HG03520 (cell line): ENCODE results near the gene BAHD1.

Experiments
- ATAC-seq: cut with Tn5 transposase; IDR thresholded peaks from one replicate; pipeline ENCODE4 v1.9.1; 2021; ENCODE audit warnings: mild to moderate bottlenecking, moderate library complexity; ENCODE audit not compliant: unreplicated experiment

The BAHD1 gene

DNA sequence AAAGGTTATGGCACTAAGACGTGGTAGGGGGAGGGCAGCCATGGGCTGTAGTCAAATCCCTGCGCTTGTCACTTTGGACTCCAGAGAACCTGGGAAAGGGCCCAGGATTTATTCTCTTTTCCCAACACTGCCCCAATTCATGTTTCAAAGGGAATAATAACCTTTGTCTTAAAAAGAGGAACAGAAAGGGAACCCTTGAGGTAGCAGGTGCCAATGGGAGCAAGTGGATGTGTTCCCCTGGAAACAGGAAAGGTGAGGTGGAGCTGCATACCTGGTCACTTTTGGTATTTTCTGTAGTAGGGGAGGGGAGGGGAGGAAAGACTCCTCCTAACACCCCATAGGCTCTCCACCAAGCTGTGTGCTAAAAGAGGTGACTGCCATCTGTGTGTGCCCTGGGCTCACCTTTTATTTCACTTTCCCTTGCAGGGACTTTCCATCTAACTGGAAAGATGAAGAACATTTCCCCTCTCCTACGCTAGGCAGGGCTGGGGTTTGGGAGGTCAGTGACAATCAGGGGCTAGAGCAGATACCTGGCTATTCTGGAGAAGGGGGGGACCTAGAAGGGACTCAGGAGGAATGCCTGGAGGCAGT, 23.9 kb downstream of the BAHD1 start:
- ATAC-seq, result no peak

DNA sequence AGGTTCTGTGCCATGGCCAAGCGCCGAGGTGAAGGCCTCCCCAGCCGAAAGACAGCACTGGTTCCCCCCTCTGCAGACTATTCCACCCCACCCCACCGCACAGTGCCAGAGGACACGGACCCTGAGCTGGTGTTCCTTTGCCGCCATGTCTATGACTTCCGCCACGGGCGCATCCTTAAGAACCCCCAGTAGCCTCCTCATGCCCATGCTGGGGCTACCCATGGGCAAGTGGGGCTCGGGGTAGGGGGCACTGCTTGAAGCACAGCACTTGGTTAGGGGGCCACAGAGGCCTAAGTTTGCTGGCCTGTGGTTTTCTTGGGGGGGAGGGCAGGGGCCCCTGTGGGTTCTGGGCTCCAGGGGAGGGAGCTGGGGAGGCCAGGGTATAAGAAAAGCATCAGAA, 25.2 kb downstream of the BAHD1 start:
- no peak for ATAC-seq

DNA sequence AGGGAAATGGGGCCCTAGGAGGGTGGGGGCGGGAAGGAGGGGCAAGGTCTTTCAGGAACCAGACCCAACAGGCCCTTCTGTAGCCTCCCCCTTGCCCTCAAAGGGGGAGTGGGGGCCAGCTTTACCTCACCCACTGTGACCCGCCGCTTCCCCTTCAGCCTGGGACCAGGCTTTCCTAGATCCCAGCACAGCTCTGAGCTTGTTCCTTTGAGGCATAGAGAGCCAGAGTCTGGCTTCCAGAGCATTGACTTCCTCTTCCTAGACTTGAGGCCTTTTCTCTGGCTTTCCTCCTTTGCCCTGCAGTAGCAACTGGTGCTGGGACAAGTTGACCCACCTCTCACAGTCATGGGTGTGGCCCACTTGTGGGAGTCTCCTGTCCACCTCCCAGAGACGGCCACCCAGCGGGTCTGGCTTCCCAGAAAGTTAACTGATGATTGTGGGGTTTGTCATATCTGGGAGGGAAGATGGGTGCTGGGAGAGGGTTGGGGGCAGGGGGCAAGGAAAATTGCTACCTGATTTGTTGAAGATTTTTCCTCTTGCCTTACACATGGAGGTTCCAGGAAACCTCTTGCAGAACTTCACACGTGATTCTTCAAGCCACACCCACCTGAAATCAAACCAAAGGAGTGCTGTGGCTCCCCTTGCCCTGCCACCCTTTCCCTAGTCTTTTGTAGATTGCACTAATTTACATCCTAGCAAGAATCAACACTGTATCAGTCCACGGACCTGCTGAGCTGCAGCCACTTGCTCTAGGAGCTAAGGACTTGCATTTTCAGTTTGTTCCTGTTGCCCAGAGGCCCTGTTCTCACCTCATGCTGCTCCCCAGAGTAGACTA, 25.9 kb downstream of the BAHD1 start:
- ATAC-seq, result no peak

DNA sequence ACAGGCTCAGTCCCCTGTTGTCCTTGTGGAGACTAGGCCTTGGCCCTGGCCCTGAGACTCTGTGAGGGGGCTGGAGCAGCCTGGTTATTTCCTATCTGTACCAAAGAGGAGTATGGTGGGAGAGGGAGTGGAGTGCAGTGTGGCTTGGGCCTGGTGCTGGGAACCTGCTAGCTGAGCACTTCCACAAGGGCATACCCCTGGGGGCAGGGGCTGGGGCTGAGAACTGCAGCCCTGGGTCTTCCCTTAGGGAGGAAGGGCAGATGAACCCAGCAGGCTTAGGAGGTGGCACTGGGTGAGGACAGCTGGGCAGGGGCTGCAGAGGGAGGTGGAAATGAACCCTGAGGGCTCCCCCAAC, 26.5 kb downstream of the BAHD1 start:
- no peak for ATAC-seq

DNA sequence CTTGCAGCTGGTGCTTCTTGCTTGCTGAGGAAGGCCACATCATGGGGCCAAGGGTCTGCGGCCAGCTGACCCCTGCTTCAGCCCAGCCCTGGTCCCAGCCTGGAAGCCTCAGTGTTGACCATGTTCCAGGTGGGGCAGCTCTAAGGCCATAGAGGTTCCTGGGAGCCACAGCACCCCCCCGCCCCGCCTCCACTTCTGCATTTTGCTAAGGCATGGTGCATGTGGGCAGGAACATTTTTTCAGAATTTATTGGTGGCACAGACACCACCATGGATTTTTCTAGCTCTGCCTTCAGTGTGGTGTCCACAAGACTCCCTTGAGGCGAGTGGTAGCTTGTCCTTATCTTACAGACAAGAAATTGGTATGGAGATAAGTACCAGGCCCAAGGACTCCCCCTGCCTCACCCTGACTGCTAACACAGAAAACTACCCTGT, 28.2 kb downstream of the BAHD1 start:
- no peak for ATAC-seq

DNA sequence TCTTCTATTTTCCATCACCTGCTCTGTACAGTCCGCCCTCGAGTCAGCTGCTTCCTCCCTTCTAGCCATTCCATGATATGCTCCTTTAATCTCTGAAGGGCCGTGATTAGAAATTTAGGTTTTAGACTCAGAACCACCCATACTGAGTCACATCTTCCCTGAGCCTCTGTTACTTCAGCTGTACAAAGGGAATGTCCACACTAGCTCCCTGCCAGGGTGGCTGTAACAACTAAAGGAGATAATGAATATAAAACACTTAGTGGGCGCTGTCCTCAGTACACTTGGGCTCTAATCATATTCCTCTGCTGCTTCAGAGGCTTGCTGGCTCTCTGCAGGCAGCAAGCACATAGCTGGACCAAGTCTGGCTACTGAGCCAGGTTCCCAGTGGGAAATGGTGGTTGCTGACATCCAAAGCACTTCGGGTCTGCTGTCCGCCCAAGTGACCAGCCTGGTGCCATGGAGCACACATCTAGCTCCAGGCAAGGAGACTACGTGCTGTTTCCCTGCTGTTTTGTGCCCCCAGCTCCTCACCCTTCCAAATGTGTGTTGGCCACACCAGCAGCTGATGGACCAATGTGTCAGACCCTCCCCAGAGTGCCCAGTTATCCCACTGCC, 29.1 kb downstream of the BAHD1 start:
- ATAC-seq, result no peak

DNA sequence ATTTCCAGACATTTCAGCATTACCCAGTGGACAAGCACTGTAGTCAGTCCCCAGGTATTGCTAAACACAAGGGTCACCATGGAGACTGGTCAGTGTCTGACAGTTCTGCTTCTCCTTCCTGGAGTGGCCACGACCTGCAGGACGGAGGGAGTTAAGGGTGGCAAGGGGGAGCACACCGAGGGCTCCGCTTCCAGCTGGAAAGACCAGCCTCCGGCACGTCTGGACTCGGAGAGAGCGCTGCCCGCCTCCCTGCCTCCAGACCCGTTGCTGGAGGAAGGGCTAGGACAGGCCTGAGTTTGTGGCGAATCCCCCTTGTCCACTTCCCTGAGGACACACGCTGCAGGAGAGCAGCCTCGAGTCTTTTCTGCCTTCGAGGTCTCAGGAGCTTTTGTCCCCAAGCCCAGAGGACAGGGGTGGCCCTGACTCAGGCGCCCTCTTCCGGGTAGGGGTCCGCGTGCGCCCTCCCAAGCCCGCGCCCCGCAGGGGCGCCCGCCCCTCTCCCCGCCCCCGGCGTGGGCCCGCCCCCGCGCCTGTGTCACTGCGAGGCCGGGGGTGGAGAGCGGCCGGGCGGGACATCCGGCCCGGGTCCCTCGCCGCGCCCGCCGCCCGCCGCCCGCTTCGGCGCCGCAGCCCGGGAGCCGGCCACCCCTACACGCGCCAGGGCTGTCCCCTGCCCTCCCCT, 29.8 kb downstream of the BAHD1 start, which contains the start of gene CHST14:
TSS of gene CHST14 (plus strand) at position 562 of the 682 bp plus-strand sequence. CDS start 230 bp downstream, outside the sequence.
- no peak for ATAC-seq

DNA sequence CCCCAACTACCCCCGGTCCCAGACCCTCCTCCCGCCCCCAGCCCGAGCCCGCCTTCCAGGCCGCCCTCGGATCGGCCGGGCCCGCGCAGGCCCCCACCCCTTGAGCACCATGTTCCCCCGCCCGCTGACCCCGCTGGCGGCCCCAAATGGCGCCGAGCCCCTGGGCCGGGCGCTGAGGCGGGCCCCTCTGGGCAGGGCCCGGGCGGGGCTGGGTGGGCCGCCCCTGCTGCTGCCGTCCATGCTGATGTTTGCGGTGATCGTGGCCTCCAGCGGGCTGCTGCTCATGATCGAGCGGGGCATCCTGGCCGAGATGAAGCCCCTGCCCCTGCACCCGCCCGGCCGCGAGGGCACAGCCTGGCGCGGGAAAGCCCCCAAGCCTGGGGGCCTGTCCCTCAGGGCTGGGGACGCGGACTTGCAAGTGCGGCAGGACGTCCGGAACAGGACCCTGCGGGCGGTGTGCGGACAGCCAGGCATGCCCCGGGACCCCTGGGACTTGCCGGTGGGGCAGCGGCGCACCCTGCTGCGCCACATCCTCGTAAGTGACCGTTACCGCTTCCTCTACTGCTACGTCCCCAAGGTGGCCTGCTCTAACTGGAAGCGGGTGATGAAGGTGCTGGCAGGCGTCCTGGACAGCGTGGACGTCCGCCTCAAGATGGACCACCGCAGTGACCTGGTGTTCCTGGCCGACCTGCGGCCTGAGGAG, 30.5 kb downstream of the BAHD1 start:
- no peak for ATAC-seq

DNA sequence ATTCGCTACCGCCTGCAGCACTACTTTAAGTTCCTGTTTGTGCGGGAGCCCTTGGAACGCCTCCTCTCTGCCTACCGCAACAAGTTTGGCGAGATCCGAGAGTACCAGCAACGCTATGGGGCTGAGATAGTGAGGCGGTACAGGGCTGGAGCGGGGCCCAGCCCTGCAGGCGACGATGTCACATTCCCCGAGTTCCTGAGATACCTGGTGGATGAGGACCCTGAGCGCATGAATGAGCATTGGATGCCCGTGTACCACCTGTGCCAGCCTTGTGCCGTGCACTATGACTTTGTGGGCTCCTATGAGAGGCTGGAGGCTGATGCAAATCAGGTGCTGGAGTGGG, 31.0 kb downstream of the BAHD1 start:
- ATAC-seq, result no peak

DNA sequence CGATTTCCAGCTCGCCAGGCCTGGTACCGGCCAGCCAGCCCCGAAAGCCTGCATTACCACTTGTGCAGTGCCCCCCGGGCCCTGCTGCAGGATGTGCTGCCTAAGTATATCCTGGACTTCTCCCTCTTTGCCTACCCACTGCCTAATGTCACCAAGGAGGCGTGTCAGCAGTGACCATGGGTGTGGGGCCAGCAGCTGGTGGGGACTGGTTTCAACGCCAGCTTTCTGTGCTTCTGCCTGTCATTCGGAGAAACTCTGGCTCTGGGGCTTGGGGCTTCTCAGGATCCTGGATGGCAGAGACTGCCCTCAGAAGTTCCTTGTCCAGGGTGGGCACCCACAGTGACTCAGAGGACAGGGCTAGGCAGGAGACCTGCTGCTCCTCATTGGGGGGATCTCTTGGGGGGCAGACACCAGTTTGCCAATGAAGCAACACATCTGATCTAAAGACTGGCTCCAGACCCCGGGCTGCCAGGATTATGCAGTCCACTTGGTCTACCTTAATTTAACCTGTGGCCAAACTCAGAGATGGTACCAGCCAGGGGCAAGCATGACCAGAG, 31.5 kb downstream of the BAHD1 start:
- no peak for ATAC-seq

DNA sequence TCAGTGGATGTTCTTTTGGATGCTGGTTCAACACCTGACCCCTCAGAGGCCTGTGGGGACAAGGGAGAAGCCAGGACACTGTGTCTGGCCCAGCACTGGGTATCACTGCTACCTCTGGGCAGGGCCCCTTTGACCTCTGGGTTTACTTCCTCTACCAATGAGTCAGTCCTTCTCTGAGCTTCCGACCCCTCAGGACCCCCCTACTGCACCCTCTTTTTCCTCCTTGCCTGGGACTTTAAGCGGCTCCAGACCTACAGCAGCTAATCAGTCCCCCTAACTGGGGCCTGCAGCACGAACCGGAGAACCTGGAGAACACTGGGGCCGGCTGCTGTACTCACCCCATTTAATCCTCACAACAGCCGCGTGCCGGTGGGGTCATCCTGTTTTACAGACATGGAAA, 33.8 kb downstream of the BAHD1 start:
- ATAC-seq, result no peak

DNA sequence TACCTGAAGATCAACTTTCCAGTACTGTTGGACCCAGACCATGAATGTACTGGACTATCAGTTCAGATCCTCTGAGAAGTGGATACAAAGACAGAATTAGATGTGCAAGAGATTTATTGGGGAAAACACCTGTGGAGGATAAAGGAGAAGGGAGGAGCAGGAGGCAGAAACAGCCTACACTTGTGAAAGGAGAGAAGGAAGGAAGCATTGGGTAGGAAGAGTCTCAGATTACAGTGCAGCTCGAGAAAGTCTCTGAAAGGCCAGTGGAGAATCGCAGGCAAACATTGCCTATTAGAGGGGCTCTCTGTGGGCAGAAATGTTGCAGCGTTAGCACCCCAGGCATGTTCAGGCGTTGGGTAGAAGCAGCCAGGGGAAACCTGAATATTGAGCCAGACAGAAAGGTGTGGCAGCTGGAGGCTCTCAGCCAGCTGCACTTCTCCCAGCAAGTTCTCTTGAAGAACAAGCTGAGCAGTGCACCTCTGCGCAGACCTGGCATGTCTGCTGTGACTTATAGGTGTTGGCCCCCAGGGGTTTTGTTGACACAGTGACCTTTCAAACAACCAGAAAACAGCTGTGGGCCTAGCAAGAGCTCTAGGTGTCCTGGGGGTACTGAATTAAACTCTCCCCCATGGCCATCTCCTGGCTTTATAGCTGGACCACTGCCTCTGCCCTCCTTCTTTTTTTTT, 37.0 kb downstream of the BAHD1 start:
- no peak for ATAC-seq

DNA sequence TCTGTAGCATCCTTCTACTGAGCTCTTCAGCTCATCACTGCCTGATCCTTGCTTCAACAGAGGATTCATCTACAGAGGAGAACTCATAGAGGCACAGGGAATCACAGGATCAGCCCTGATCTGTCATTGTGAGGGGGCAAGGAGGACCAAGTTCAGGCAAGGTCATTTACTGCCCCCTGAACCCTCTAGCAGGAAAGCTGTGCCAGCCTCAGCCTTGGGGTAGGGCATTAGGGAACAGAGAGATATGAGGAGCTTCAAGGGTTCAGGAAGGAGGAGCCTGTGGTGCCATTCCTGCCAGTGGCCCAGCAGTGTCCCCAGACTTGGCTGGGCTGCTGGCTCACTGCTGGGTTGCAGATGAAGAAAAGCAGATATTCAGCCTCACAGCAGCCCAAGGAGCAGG, 38.3 kb downstream of the BAHD1 start:
- ATAC-seq, result no peak

DNA sequence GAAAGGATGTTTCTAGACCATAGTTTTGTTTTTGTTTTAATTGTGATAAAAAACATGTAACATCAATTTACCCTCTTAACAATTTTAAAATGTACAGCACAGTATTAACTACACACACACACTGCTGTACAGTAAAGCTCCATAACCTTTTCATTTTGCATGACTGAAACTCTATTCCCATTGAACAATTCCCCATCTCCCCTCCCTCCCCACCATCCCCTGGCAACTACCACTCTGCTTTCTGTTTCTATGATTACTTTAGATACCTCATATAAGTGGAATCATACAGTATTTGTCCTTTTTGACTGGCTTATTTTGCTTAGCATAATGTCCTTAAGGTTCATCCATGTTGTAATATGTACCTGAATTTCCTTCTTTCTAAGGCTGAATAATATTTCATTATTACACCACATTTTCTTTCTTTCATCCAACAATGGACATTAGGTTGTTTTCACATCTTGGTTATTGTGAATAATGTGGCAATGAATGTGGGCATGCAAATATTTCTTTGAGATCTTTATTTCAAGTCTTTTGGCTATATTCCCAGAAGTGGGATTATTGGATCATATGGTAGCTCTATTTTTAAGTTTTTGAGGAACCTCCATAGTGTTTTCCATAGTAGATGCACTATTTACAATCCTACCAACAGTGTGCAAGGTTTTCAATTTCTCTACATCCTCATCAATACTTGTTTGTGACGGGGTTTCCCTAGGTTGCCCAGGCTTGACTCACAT, 40.8 kb downstream of the BAHD1 start:
- ATAC-seq, result no peak

DNA sequence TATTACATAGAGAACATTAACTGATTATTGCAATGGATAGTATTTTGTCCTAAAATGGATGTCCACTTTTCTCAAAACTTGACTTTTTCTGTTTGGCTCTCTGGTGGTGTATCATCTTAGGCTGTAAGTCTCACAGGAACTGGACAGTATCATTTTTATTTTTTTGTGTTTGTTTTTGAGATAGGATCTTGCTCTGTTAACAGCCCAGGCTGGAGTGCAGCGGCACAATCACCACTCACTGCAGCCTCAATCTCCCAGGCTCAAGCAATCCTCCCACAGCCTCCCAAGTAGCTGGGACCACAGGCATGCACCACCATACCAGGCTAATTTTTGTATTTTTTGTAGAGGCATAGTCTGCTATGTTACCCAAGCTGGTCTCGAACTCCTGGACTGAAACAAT, 43.2 kb downstream of the BAHD1 start:
- no peak for ATAC-seq

DNA sequence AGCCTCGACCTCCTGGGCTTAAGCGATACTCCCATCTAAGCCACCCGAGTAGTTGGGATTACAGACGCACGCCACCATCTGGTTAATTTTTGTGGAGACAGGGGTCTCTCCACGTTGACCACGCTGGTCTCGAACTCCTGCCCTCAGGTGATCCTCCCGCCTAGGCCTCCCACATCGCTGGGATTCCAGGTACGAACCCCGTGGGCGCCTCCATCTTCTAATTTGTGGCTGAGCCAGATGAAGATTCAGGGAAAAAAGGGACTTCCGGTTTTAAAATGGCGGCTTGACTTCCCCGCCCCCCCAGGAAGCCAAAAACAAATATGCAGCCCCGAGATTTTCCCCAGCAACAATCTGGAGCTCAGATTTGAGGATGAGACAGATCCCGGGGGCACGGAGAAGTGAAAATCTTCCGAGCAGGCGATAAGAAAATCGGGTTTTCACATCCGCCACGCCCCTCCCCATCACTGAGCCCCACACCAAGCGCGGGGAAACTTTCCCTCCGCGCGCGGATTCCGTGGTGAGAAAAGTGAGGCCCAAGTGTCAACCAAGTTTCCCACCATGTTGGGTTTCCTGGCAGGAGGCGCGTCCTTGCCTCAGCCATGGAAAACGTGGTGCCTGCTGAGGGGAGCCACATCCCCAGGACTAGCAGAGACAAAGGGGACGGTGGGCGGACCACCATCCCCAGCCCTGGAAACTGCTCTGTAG, 45.5 kb downstream of the BAHD1 start:
- no peak for ATAC-seq

DNA sequence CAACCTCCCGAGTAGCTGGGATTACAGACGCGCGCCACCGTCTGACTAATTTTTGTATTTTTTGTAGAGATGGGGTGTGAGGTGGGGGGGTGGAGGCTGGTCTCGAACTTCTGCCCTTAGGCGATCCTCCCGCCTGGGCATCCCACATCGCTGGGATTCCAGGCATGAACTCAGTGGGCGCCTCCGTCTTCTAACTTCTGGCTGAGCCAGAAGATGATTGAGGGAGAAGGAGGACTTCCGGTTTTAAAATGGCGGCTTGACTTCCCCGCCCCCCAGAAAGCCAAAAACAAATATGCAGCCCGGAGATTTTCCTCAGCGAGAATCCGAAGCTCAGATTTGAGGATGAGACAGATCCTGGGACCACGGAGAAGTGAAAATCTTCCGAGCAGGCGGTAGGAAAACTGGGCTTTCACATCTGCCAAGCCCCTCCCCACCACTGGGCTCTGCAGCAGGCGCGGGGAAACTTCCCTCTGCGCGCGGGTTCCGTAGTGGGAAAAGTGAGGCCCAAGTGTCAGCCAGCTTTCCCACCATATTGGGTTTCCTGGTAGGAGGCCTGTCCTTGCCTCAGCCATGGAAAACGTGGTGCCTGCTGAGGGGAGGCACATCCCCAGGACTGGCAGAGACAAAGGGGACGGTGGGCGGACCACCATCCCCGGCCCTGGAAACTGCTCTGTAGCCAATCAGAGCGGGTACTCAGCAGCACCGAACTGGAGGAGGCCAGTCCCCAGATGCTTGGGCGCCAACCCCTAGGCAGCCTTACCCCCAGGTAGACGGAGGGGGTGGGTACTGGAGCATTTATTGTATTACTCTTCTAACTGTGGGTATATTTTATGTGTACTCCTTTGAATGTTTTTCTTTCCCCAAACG, 47.3 kb downstream of the BAHD1 start:
- no peak for ATAC-seq
